C4-2B (cell line): ENCODE measurements around the gene KLHL17.
"Not testable (repeated sequence)": the region's sequence is repeated elsewhere in the genome, so short reads cannot be mapped to it uniquely, and the experiment has no call there.

Experiments
- H3K27ac ChIP-seq: fragments of 450-650 bp; 2 replicates; pipeline ENCODE4 v1.5.1; 2017
- ZFX ChIP-seq: fragments of 450-650 bp; IDR thresholded peaks from 2 replicates; pipeline ENCODE4 v1.6.1; 2017
- TF ChIP-seq, protein P1 (sequence below): fragments of 450-650 bp; conservative IDR thresholded peaks from 2 replicates; pipeline ENCODE4 v1.5.1; 2017; ENCODE audit warnings: mild to moderate bottlenecking

KLHL17 gene

DNA sequence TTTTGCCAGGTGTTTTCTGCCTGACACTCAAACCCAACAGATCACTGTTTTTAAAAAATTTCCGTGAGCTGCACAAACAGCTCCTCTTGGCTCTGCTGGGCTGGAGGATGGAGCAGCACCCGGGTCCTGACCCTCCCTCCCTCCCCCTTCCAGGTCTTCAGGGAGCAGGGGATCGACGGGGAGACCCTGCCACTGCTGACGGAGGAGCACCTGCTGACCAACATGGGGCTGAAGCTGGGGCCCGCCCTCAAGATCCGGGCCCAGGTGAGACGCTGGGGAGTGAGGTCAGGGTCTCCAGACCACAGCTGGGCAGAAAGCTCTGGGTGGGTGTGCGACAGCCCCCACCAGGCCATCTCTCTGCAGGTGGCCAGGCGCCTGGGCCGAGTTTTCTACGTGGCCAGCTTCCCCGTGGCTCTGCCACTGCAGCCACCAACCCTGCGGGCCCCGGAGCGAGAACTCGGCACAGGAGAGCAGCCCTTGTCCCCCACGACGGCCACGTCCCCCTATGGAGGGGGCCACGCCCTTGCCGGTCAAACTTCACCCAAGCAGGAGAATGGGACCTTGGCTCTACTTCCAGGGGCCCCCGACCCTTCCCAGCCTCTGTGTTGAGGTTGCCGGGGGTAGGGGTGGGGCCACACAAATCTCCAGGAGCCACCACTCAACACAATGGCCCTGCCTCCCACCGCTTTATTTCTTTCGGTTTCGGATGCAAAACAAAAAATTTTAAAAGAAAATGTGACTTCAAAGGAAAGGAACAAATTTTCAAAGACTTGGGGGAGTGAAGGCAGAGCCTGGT is 16.6 kb upstream of the KLHL17 start:
- no peak overlapping the region for H3K27ac ChIP-seq
- no peak for TF ChIP-seq ZFX
- TF ChIP-seq, protein P1, sequence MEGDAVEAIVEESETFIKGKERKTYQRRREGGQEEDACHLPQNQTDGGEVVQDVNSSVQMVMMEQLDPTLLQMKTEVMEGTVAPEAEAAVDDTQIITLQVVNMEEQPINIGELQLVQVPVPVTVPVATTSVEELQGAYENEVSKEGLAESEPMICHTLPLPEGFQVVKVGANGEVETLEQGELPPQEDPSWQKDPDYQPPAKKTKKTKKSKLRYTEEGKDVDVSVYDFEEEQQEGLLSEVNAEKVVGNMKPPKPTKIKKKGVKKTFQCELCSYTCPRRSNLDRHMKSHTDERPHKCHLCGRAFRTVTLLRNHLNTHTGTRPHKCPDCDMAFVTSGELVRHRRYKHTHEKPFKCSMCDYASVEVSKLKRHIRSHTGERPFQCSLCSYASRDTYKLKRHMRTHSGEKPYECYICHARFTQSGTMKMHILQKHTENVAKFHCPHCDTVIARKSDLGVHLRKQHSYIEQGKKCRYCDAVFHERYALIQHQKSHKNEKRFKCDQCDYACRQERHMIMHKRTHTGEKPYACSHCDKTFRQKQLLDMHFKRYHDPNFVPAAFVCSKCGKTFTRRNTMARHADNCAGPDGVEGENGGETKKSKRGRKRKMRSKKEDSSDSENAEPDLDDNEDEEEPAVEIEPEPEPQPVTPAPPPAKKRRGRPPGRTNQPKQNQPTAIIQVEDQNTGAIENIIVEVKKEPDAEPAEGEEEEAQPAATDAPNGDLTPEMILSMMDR = no peak

- no peak for TF ChIP-seq ZFX
- TF ChIP-seq, protein P1 = no peak
- no peak overlapping the region for H3K27ac ChIP-seq
Observed at GRCh38 chr1:944341-945325, 15.8 kb upstream of the KLHL17 start.

DNA sequence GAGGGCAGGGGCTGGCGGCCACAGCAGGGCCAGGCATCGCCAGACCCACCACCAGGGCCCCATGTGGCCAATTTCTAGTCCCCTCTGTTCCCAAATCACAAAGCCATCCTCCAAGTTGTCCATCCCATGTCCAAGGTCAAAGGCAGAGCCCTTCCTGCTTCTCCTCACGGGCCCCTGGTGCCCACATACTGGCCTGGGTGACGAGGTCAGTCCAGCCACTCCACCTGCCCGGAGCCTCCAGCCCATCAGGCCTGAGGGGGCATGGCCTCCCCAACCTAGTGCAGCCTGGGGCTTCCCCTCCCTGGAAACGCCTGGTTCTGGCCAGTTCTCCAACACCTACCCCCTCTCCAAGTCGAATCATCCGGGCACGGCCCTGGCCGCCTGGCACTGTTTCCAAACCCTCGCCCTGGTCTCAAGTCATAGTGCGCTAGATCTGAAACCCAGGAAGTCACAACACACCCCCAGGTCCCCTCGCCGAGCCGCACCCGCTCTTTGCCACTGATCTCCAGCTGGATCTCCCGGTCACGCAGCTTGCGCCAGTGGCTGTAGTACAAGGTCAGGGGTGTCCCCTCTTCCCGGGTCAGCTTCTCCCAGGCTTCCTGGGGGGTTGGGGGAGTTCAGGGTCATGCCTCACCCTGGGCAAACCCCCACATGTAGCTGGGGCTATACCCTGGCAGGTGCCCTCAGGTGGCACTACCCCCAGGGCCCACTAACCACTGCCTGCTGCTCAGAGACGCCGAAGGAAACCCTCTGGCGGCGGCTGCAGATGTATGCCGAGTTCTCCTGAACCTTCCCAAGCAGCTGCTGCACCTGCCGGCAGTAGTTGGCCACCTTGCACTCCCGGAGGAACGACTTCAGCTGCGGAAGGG is 14.5 kb upstream of the KLHL17 start:
- H3K27ac ChIP-seq = no peak overlapping the region
- TF ChIP-seq, protein P1 = no peak
- TF ChIP-seq ZFX = no peak

- H3K27ac ChIP-seq = not testable (repeated sequence)
Observed at GRCh38 chr1:946811-947210, 13.6 kb upstream of the KLHL17 start.

DNA sequence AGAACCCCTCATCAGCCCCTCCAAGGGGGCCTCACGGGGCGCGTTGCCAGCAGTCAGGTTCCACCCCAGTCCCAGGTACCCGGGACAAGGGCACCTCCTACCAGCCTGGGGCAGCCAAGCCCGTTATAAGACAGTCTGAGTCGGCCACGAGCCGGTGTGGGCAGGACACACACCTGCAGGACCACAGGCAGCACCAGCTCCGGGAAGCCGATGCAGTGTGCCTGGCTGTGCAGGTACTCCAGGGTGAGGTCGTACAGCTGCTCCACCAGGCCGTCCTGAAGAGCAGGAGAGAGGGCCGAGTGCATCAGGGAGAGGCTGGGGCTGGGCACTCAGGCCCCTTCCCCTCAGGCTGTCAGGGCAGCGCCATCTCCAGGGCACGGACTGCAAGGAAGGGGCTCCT is 12.4 kb upstream of the KLHL17 start:
- H3K27ac ChIP-seq = no peak overlapping the region
- TF ChIP-seq, protein P1 = no peak
- no peak for TF ChIP-seq ZFX

- TF ChIP-seq, protein P1 = no peak
- TF ChIP-seq ZFX = no peak
- no peak overlapping the region for H3K27ac ChIP-seq
Observed at GRCh38 chr1:950268-950667, 10.1 kb upstream of the KLHL17 start.

GRCh38 chr1:950881-951280 is 9.5 kb upstream of the KLHL17 start:
- no peak overlapping the region for H3K27ac ChIP-seq
- TF ChIP-seq ZFX = no peak
- TF ChIP-seq, protein P1 = no peak
